Measurements from ENCODE around the gene TTLL12.

- TF ChIP-seq CTCF (IDR thresholded peaks at IDR 0.05; ENCODE audit: insufficient read depth, low read length) (no peak), REST (IDR thresholded peaks at IDR 0.05; ENCODE audit: insufficient replicate concordance, low read depth) (no peak), POLR2AphosphoS5 (IDR thresholded peaks at IDR 0.05; ENCODE audit: low read depth) (no peak), GABPA (IDR thresholded peaks at IDR 0.05; ENCODE audit: low read depth) (no peak)
Observed at GRCh38 chr22:43222262-43222661, 35.3 kb upstream of the TTLL12 start.

Measured in HL-60 (cell line).